Omental fat pad (tissue), 4 donors: ENCODE measurements around the gene CTTNBP2. TPM values are rescaled to one million over a fixed set of nuclear protein-coding genes. Genes with fewer than 3 reads are reported as not detected.

Source experiments
- ATAC-seq: fragments of 150-250 bp; one replicate; pipeline ENCODE4 v1.9.1; 2016; ENCODE audit warnings: mild to moderate bottlenecking, moderate library complexity; ENCODE audit not compliant: low FRiP score
- DNase-seq: peaks from one replicate; pipeline ENCODE4 v3.0.0-alpha.2; 2019; ENCODE audit warnings: low spot score
- total RNA-seq, 4 donors: library from RNA; depleted of rRNA; stranded (reverse); fragments of >200 nt; gene quantifications; one replicate each; pipeline ENCODE4 v1.1.0, GENCODE V29; 2016
- TF ChIP-seq, protein P1 (sequence below), 3 donors: fragments of 450-650 bp; IDR thresholded peaks; one replicate each; pipeline ENCODE4 v1.5.1; 2016 to 2017; ENCODE audit warnings: antibody characterized with exemption in 3 of 3, mild to moderate bottlenecking in 3 of 3, moderate library complexity in 2 of 3

The CTTNBP2 gene
- total RNA-seq, 4 donors from 2014 or later = 4.7 to 15.1 (median 13.0) TPM

DNA sequence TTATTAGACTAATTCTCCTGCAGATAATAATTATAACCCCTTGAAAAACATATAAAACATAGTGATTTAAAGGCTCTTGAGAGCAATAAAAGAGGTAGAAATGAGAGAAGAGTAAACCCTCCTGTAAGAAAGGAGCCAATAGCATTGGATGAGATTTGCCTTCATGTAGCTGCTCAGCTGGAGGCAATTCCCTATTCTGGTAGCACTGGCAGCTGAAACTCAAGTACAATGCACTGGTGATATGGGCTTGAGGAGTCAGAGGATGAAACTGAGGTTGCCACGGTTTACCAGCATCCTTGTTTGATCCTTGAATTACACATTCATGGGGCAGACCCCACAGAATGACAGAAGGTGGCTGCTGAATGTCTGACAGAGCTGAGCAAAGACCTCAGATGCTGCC is 76.4 kb downstream of the CTTNBP2 start:
- TF ChIP-seq, protein P1, sequence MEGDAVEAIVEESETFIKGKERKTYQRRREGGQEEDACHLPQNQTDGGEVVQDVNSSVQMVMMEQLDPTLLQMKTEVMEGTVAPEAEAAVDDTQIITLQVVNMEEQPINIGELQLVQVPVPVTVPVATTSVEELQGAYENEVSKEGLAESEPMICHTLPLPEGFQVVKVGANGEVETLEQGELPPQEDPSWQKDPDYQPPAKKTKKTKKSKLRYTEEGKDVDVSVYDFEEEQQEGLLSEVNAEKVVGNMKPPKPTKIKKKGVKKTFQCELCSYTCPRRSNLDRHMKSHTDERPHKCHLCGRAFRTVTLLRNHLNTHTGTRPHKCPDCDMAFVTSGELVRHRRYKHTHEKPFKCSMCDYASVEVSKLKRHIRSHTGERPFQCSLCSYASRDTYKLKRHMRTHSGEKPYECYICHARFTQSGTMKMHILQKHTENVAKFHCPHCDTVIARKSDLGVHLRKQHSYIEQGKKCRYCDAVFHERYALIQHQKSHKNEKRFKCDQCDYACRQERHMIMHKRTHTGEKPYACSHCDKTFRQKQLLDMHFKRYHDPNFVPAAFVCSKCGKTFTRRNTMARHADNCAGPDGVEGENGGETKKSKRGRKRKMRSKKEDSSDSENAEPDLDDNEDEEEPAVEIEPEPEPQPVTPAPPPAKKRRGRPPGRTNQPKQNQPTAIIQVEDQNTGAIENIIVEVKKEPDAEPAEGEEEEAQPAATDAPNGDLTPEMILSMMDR (IDR thresholded peaks at IDR 0.05) = no peak
- ATAC-seq = no peak
- DNase-seq = no peak

DNA sequence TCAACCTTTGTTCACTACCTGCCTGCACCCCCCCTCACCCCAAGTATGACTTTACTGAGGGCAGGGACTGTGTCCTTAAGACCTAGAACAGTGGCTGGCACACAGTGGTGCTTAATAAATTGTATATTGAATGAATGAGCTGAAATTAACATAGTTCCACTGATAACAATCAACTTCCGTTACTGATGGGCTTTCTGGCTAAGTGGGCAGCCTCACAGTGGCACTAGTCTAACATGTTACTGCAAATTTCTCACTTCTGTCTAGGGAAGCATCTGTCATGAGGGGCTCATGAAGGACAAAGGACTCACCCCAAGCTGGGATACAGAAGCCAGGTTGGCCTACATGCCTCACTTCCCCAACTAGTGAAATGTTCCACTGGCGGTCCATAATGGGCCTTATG is 79.3 kb downstream of the CTTNBP2 start:
- TF ChIP-seq, protein P1 (IDR thresholded peaks at IDR 0.05) = no peak
- no peak for DNase-seq
- ATAC-seq = no peak

DNA sequence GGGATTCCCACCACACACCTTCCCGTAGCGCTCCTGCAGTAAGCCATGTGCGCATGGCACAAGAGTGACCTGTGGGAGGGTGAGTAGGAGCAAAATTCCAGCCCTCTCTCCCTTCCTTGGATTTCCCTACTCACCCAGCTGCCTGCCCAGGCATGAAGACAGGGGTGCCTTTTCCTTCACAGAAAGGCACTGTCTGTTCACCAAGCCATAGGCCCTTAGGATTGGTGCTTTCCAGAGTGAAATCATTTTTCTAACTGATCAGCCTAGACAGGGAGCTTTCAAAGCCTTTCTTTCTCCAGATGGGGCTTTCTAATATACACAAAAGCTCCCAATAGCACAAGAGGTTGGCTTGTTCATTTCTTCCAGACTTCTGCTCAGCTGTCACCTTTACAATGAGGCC is 79.7 kb downstream of the CTTNBP2 start:
- TF ChIP-seq, protein P1 (IDR thresholded peaks at IDR 0.05) = no peak
- ATAC-seq = no peak
- no peak for DNase-seq

- ATAC-seq (no peak), DNase-seq (no peak)
- TF ChIP-seq, protein P1 (IDR thresholded peaks at IDR 0.05) = no peak
Observed at GRCh38 chr7:117791877-117792780, 81.1 kb downstream of the CTTNBP2 start.

- DNase-seq = no peak
- ATAC-seq = no peak
- TF ChIP-seq, protein P1 (IDR thresholded peaks at IDR 0.05) = no peak
Observed at GRCh38 chr7:117790731-117791130, 82.5 kb downstream of the CTTNBP2 start.

- TF ChIP-seq, protein P1 (IDR thresholded peaks at IDR 0.05) = no peak
- no peak for DNase-seq
- no peak for ATAC-seq
Observed at GRCh38 chr7:117790251-117790650, 83.0 kb downstream of the CTTNBP2 start.

DNA sequence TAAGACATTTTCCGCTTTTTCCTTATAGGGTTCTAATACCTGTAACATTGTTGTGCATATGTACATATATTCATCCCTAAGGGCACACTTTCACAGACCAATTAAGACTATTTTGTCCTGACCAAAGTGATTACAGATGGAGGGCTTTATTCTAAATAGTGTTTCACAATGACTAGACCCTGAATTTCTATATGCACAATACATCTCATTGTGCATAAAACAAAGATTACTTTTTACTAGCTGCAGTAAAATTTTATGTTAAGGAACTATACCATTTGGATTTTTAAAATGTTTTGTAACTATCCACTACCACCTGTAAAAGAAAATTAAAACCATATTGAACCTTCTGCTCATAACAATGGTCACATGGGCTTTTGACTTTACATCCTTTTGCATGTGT is 87.8 kb downstream of the CTTNBP2 start:
- ATAC-seq = no peak
- TF ChIP-seq, protein P1 (IDR thresholded peaks at IDR 0.05) = no peak
- no peak for DNase-seq
